ENCODE results near the gene STON1. TPM values are rescaled to one million over a fixed set of nuclear protein-coding genes. Genes with fewer than 3 reads are reported as not detected.

STON1 gene
- total RNA-seq, 1 experiment from 2014 or later: 1.7 TPM

DNA sequence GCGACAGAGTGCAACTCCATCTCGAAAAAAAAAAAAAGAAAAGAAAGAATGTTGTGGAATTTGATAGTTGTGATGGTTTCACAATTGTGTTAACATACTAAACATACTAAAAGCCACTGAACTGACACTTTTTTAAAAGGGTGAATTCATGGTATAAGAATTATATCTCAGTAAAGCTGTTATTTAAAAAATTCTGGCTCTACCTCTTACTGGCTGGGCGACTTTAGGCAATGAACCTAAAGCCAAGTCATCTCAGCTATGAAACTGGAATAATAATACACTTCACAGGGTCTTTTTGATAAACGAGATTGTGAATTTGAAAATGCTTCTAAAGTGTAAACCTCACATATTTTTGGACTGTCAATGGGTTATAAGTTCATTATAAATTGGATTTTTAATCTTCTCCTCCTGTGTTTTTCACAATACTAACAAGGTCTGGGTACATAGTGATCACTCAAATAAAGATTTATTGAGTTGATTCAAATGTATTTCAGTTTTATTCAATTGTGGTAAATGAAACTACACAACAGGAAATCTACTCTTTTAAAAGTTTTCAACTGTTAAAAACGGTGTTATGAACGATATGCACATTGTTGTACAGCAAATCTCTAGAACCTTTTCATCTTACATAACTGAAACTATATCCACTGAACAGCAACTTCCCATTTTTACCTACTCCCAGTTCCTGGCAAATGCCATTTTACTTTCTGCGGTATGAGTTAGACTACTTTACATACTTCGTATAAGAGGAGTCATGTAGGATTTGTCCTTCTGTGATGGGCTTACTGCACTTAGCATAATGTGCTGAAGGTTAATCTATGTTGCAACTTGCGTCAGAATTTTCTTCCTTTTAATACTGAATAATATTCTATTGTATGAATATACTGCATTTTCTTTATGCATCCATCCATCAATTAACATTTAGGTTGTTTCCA is 44.7 kb downstream of the STON1 start:
- peak in 1 of 2 experiments; percentile 33 for DNase-seq
- Histone ChIP-seq H3K9me2 (ENCODE audit: insufficient read depth) (no peaks in the 10 kb centered on the region), H3K36me3 (ENCODE audit: low read depth) (no peaks in the 10 kb centered on the region), H3K9me3 (ENCODE audit: insufficient read depth, low read depth) (no peaks in the 10 kb centered on the region), H3K4me3 (no peak overlapping the region), H2AFZ (no peak overlapping the region), H3K27me3 (ENCODE audit: insufficient read depth, low read depth) (no peaks in the 10 kb centered on the region), H3K4me1 (replicated peaks; ENCODE audit: insufficient read depth) (no peaks in the 10 kb centered on the region), H4K20me1 (ENCODE audit: insufficient read depth) (no peaks in the 10 kb centered on the region), H3K4me2 (no peak overlapping the region), H3K27ac (no peak overlapping the region), H3F3A (ENCODE audit: insufficient read depth, low read depth) (no peaks in the 10 kb centered on the region), H3K79me2 (ENCODE audit: low read depth) (no peaks in the 10 kb centered on the region)
- intact Hi-C loops (cut with micrococcal nuclease; ENCODE audit: unreplicated experiment): no loop called here
- TF ChIP-seq, protein P1, sequence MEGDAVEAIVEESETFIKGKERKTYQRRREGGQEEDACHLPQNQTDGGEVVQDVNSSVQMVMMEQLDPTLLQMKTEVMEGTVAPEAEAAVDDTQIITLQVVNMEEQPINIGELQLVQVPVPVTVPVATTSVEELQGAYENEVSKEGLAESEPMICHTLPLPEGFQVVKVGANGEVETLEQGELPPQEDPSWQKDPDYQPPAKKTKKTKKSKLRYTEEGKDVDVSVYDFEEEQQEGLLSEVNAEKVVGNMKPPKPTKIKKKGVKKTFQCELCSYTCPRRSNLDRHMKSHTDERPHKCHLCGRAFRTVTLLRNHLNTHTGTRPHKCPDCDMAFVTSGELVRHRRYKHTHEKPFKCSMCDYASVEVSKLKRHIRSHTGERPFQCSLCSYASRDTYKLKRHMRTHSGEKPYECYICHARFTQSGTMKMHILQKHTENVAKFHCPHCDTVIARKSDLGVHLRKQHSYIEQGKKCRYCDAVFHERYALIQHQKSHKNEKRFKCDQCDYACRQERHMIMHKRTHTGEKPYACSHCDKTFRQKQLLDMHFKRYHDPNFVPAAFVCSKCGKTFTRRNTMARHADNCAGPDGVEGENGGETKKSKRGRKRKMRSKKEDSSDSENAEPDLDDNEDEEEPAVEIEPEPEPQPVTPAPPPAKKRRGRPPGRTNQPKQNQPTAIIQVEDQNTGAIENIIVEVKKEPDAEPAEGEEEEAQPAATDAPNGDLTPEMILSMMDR (conservative IDR thresholded peaks at IDR 0.05): no peak
- no peak for TF ChIP-seq EZH2 (IDR thresholded peaks at IDR 0.05; ENCODE audit: low read depth)
- ChIA-PET POLR2A (ENCODE audit: unreplicated experiment) (no interaction called here), CTCF (no interaction called here)
- BruUV-seq (replicated peaks): no TSS peak

DNA sequence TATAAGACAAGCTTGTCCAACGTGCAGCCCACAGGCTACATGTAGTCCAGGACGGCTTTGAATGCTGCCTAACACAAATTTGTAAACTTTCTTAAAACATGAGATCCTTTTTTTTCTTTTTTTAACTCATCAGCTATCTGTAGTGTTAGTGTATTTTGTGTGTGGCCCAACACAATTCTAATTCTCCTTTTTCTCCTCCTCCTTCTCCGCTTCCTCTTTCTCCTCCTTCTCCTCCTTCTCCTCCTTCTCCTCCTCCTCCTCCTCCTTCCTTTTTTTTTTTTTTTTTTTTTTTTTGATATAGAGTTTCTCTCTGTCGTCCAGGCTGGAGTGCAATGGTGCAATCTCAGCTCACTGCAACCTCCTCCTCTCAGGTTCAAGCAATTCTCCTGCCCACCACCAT is 48.4 kb downstream of the STON1 start:
- no peaks in the 10 kb centered on the region for H3K4me1 ChIP-seq (replicated peaks; ENCODE audit: insufficient read depth)
- intact Hi-C loops (cut with micrococcal nuclease; ENCODE audit: unreplicated experiment): no loop called here
- ChIA-PET CTCF (no interaction called here), POLR2A (ENCODE audit: unreplicated experiment) (no interaction called here)
- no peaks in the 10 kb centered on the region for H3F3A ChIP-seq (ENCODE audit: insufficient read depth, low read depth)
- BruUV-seq (replicated peaks): no TSS peak
- H3K9me3 ChIP-seq (ENCODE audit: insufficient read depth, low read depth): no peaks in the 10 kb centered on the region
- H4K20me1 ChIP-seq (ENCODE audit: insufficient read depth): no peaks in the 10 kb centered on the region
- no peak overlapping the region for H2AFZ ChIP-seq
- no peaks in the 10 kb centered on the region for H3K27me3 ChIP-seq (ENCODE audit: insufficient read depth, low read depth)
- H3K4me3 ChIP-seq: no peak overlapping the region
- no peaks in the 10 kb centered on the region for H3K9me2 ChIP-seq (ENCODE audit: insufficient read depth)
- no peaks in the 10 kb centered on the region for H3K36me3 ChIP-seq (ENCODE audit: low read depth)
- no peak overlapping the region for H3K27ac ChIP-seq
- H3K4me2 ChIP-seq: no peak overlapping the region
- TF ChIP-seq, protein P1 (conservative IDR thresholded peaks at IDR 0.05): no peak
- no peak for TF ChIP-seq EZH2 (IDR thresholded peaks at IDR 0.05; ENCODE audit: low read depth)
- H3K79me2 ChIP-seq (ENCODE audit: low read depth): no peaks in the 10 kb centered on the region
- peak in 1 of 2 experiments; percentile 10 for DNase-seq

DNA sequence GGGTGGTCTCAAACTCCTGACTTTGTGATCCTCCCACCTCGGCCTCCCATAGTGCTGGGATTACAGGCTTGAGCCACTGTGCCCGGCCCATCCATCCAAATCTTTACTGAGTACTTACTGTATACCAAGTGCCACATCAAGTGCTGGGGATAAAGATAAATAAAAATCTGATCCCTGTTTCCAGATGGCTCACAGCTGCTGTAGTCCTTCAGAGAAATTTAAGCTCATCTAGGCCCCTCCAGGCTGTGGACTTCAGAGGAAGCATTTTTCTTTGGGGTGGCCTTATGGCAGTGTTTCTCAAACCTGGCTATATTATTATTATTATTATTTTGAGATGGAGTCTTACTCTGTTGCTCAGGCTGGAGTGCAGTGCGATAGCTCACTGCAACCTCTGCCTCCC is 54.0 kb downstream of the STON1 start:
- Histone ChIP-seq H3K27me3 (ENCODE audit: insufficient read depth, low read depth) (no peaks in the 10 kb centered on the region), H3K4me1 (replicated peaks; ENCODE audit: insufficient read depth) (no peaks in the 10 kb centered on the region), H3K4me3 (no peak overlapping the region), H3K27ac (no peak overlapping the region), H2AFZ (no peak overlapping the region), H3F3A (ENCODE audit: insufficient read depth, low read depth) (no peaks in the 10 kb centered on the region), H3K9me2 (ENCODE audit: insufficient read depth) (no peaks in the 10 kb centered on the region), H3K4me2 (no peak overlapping the region), H3K79me2 (ENCODE audit: low read depth) (no peaks in the 10 kb centered on the region), H3K9me3 (ENCODE audit: insufficient read depth, low read depth) (no peaks in the 10 kb centered on the region), H3K36me3 (ENCODE audit: low read depth) (no peaks in the 10 kb centered on the region), H4K20me1 (ENCODE audit: insufficient read depth) (no peaks in the 10 kb centered on the region)
- BruUV-seq (replicated peaks): no TSS peak
- peak in 1 of 2 experiments; percentile 2 for DNase-seq
- no peak for TF ChIP-seq EZH2 (IDR thresholded peaks at IDR 0.05; ENCODE audit: low read depth)
- CTCF ChIA-PET: no interaction called here
- POLR2A ChIA-PET (ENCODE audit: unreplicated experiment): no interaction called here
- intact Hi-C loops (cut with micrococcal nuclease; ENCODE audit: unreplicated experiment): loop anchor here (10.0 kb wide), 1 partner anchor 109 kb away; no protein-coding TSS in a partner anchor
